GM19193 (cell line): ENCODE data around the gene GNPDA1.

Experiments used
- POLR2A ChIP-seq: IDR thresholded peaks from 4 replicates; pipeline ENCODE4 v1.6.1; 2011; ENCODE audit not compliant: insufficient read depth, insufficient read length; ENCODE audit errors: extremely low read depth

GNPDA1 gene

GRCh38 chr5:141969783-141970771, 42.8 kb downstream of the GNPDA1 start:
- TF ChIP-seq POLR2A, result no peak

DNA sequence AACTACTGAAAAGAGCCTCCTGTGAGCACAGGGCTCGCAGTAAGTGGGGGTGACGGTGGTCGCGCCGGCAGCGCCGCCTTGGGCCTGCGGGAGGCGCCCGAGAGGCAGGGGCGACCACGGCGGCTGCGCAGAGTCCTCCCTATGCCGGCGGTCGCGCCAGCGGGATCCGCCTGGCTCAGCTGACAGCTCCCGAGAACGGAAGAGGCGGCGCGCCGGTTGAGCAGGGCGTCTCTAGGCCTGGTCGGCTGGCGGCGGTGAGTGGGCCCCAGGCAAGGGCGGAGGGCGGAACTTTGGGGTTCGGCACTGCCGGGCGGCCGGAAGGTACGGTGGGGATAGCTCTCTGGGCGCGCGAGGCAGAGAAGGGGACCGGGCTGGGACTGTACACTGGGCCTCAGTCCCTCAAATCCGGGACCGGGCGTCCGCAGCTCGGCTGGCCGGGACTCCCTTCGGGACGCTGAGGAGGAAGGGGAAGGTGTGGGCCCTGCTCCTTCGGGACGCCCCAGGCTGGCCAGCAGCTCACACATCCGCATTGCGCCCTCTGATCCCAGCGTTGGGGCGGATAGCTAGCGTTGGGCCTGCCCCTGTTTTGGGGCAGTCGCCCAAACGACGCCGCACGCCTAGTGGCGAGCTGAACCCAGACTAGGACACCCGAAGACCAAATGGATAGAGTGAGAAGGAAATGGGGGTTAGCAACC, 43.8 kb downstream of the GNPDA1 start, which contains the start of gene RNF14:
TSS of gene RNF14 (plus strand) at position 192 of the 695 bp plus-strand sequence. CDS start 4,484 bp downstream, outside the sequence.
- peak; percentile 96 for TF ChIP-seq POLR2A

DNA sequence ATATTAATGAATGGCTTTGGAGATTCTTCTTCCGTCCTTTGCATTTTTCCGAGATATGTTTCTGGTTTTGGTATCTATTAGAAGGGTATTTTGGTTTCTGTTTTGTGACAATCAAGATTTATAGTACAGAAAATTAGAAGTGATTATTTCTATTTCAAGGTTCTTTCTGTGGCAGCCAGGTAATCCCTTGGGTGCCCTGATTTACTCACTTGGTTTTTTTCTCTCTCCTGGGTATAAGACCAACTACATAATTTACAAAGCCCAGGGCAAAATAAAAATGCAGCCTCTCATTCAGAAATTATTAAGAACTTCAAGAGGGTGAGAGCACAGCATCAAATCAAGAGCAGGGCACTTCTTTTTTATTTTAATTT, 45.9 kb downstream of the GNPDA1 start:
- no peak for TF ChIP-seq POLR2A

GRCh38 chr5:141966275-141966962, 46.4 kb downstream of the GNPDA1 start:
- no peak for TF ChIP-seq POLR2A

GRCh38 chr5:141965071-141965470, 47.8 kb downstream of the GNPDA1 start:
- no peak for TF ChIP-seq POLR2A

- no peak for TF ChIP-seq POLR2A
Observed at GRCh38 chr5:141963701-141964100, 49.1 kb downstream of the GNPDA1 start.

DNA sequence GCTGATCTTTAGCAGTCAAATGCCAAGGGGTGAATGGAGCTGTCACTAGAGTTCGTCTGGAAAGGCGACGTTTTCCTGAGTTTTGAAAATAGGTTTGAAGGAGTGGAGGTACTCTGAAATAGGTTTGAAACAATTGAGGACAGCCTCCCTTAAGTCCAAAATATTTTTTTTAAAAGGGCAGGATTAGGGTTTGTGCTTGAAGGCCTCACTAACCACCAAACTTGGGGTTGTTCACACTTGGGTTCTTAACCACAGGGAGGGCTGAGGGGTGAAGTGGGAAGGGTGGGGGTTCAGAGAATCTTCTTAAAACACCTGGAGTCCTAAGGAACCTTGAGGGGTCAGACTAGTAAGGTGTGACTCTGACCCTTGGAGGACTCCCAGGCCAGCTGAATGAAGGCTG, 51.4 kb downstream of the GNPDA1 start:
- no peak for TF ChIP-seq POLR2A

GRCh38 chr5:141960449-141961323, 52.1 kb downstream of the GNPDA1 start:
- no peak for TF ChIP-seq POLR2A

- TF ChIP-seq POLR2A, result no peak
Observed at GRCh38 chr5:141960018-141960417, 52.8 kb downstream of the GNPDA1 start.

DNA sequence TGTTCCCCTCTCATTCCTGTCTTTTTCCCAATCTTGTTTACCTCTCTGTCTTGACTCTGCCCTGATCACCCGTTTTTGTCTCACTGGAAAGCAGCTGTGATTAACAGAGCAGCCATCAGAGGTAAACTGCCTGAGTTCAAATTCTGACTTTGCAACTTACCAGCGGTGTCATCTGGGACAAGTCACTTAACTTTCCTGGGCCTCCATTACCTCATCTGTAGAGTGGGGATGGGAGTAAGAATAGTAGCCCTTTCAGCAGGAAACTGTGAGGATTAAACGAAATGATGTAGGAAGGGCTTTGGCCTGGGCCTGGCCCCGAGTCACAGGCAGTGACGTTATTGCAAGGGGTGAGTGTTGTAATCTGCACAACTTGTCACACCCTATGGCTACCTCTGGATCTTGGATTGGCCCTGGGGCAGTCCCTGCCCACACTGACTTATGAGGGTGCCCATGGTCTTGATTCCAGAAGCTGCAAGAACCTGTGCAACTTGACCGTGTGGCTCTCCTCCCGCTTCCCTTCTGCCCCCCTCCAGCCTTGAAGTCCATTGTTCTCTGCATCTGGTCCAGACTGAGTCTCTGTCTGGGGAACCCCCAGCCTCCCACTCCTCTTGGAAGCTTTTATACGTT, 54.2 kb downstream of the GNPDA1 start:
- TF ChIP-seq POLR2A, result no peak

DNA sequence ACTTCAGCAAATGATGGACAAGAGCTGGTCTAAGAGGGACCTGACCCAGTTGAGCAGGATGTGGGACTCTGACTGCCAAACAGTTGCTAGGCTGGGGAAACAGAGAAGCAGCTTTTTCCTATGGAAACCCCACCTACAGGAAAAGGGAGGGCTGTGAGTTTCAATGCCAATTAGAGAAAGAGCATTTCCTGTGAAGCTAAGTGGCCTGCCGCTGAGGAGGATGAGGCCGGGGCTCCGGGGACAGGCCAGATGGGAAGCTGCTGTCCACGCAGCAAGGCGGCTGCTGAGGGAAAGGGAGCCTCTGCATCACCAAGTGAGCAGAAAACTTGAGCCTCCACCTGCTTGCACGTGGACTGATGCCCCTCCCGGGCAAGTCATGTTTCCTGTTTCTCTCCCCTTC, 54.7 kb downstream of the GNPDA1 start, which contains the start of gene PCDH12:
TSS of gene PCDH12 (minus strand) at position 90 of the 400 bp plus-strand sequence. CDS start 351 bp downstream, outside the sequence.
- no peak for TF ChIP-seq POLR2A

GRCh38 chr5:141957367-141957996, 55.3 kb downstream of the GNPDA1 start:
- no peak for TF ChIP-seq POLR2A

GRCh38 chr5:141954194-141954593, 58.6 kb downstream of the GNPDA1 start:
- TF ChIP-seq POLR2A, result no peak
